Endothelial cell (in vitro differentiated cells): ENCODE data around the gene MLANA. TPM values are rescaled to one million over a fixed set of nuclear protein-coding genes. Genes with fewer than 3 reads are reported as not detected.

ENCODE experiments used
- DNase-seq: peaks from one replicate; pipeline ENCODE4 v3.0.0; 2021; ENCODE audit warnings: low spot score
- H3K27ac Mint-ChIP-seq: one replicate; pipeline ENCODE4 v1.8.0; 2021; ENCODE audit warnings: mixed read lengths, inconsistent platforms; ENCODE audit not compliant: unreplicated experiment
- H3K27me3 Mint-ChIP-seq: one replicate; pipeline ENCODE4 v1.8.0; 2021; ENCODE audit warnings: mild to moderate bottlenecking, moderate library complexity, mixed read lengths, inconsistent platforms; ENCODE audit not compliant: unreplicated experiment
- H3K36me3 Mint-ChIP-seq: one replicate; pipeline ENCODE4 v1.8.0; 2021; ENCODE audit warnings: mild to moderate bottlenecking, low read depth, mixed read lengths, inconsistent platforms; ENCODE audit not compliant: unreplicated experiment
- H3K4me1 Mint-ChIP-seq: one replicate; pipeline ENCODE4 v1.8.0; 2021; ENCODE audit warnings: mild to moderate bottlenecking, mixed read lengths, inconsistent platforms; ENCODE audit not compliant: unreplicated experiment
- H3K4me3 Mint-ChIP-seq: one replicate; pipeline ENCODE4 v1.8.0; 2021; ENCODE audit warnings: mild to moderate bottlenecking, mixed read lengths, inconsistent platforms; ENCODE audit not compliant: unreplicated experiment
- H3K9me3 Mint-ChIP-seq: one replicate; pipeline ENCODE4 v1.8.0; 2021; ENCODE audit warnings: mixed read lengths, inconsistent platforms; ENCODE audit not compliant: unreplicated experiment
- total RNA-seq: library from RNA; stranded (reverse); fragmentation: NEBNext Ultra II Directional; extraction: Animal tissue kit (Norgen Biotek cat#: 25700); gene quantifications from one replicate; pipeline ENCODE4 v1.2.1, GENCODE V29; 2021; ENCODE audit not compliant: unreplicated experiment
- TF ChIP-seq, protein P1 (sequence below): fragments of 200-600 bp; sonication (generic); IDR thresholded peaks from one replicate; pipeline ENCODE4 v1.5.0; 2021; ENCODE audit warnings: antibody characterized with exemption; ENCODE audit not compliant: unreplicated experiment

The MLANA gene
- total RNA-seq, 1 donor from 2014 or later: not detected

DNA sequence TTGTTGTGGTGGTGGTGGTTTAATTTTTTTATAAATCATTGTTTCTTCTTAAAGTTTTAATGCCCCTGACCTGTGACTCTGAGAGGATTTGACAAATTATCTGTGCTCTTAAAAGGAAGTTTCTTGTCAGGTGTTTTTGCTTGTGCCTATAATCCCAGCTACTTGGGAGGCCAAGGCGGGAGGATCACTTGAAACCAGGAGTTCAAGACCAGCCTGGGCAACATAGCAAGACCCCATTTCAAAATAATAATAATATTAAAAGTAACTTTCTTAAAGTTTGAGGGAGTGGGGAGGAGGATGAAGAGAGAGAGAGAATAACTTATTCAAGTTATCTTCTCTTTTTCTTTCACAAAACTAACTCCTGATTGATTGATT lies 45.5 kb upstream of the MLANA start:
- DNase-seq: no peak
- H3K9me3 Mint-ChIP-seq: no peaks in the 10 kb centered on the region
- H3K36me3 Mint-ChIP-seq: no peaks in the 10 kb centered on the region
- H3K4me1 Mint-ChIP-seq: peaks cover 36% of the 10 kb centered on the region
- TF ChIP-seq, protein P1, sequence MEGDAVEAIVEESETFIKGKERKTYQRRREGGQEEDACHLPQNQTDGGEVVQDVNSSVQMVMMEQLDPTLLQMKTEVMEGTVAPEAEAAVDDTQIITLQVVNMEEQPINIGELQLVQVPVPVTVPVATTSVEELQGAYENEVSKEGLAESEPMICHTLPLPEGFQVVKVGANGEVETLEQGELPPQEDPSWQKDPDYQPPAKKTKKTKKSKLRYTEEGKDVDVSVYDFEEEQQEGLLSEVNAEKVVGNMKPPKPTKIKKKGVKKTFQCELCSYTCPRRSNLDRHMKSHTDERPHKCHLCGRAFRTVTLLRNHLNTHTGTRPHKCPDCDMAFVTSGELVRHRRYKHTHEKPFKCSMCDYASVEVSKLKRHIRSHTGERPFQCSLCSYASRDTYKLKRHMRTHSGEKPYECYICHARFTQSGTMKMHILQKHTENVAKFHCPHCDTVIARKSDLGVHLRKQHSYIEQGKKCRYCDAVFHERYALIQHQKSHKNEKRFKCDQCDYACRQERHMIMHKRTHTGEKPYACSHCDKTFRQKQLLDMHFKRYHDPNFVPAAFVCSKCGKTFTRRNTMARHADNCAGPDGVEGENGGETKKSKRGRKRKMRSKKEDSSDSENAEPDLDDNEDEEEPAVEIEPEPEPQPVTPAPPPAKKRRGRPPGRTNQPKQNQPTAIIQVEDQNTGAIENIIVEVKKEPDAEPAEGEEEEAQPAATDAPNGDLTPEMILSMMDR: no peak
- H3K27me3 Mint-ChIP-seq: no peaks in the 10 kb centered on the region
- peak overlapping the region; percentile 62 for H3K27ac Mint-ChIP-seq
- H3K4me3 Mint-ChIP-seq: no peak overlapping the region

DNA sequence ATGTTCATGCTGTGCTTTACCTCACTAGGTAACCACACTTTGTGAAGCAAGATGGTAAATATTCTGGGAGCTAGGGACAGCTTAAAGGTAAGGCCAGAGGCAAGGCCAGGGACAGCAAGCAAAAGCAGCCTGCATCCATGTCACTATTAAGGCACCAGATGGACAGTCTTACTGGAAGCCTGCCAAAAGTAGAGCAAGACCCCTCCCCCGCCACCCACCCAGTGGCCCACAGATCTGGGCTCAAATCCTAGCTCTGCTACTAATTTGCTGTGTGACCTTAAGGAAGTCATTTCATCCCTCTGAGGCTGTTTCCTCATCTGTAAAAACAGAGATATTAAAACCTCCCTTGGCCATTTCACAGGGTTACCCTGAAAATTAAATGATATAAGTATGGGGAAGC lies 44.6 kb upstream of the MLANA start:
- peak overlapping the region; percentile 45 for H3K27ac Mint-ChIP-seq
- no peak for DNase-seq
- H3K27me3 Mint-ChIP-seq: peaks cover 2% of the 10 kb centered on the region
- TF ChIP-seq, protein P1: no peak
- H3K4me3 Mint-ChIP-seq: no peak overlapping the region
- peaks cover 43% of the 10 kb centered on the region for H3K4me1 Mint-ChIP-seq
- H3K36me3 Mint-ChIP-seq: no peaks in the 10 kb centered on the region
- no peaks in the 10 kb centered on the region for H3K9me3 Mint-ChIP-seq

- H3K36me3 Mint-ChIP-seq: no peaks in the 10 kb centered on the region
- peaks cover 2% of the 10 kb centered on the region for H3K27me3 Mint-ChIP-seq
- no peak overlapping the region for H3K4me3 Mint-ChIP-seq
- no peak for DNase-seq
- TF ChIP-seq, protein P1: no peak
- H3K4me1 Mint-ChIP-seq: peaks cover 46% of the 10 kb centered on the region
- no peaks in the 10 kb centered on the region for H3K9me3 Mint-ChIP-seq
- no peak overlapping the region for H3K27ac Mint-ChIP-seq
Observed at GRCh38 chr9:5846501-5846921, 44.2 kb upstream of the MLANA start.

- DNase-seq: no peak
- Mint-ChIP-seq H3K4me3 (no peak overlapping the region), H3K9me3 (no peaks in the 10 kb centered on the region), H3K36me3 (no peaks in the 10 kb centered on the region), H3K4me1 (peaks cover 47% of the 10 kb centered on the region), H3K27ac (no peak overlapping the region), H3K27me3 (peaks cover 2% of the 10 kb centered on the region)
- TF ChIP-seq, protein P1: no peak
Observed at GRCh38 chr9:5848372-5848882, 42.3 kb upstream of the MLANA start.

DNA sequence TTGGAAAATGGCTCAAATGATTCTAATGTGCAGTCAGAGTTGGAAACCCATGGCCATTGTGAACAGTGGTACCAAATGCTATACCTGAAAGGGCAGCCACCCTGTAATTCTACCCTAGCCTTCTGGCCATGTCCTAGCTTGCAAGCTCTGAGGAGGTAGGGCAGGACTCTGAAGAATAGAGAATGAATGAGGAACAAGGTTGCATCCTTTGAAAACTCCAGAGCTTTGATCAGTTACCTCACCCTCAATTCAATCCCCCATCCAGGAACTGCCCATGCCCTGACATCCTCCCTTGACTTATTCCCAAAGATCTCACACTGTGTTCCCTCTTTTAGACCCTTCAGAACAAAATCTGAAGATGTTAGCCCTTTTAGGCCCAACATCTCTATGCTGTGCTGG lies 40.0 kb upstream of the MLANA start:
- Mint-ChIP-seq H3K36me3 (peaks cover under 1% of the 10 kb centered on the region), H3K4me3 (no peak overlapping the region), H3K27ac (no peak overlapping the region), H3K9me3 (no peaks in the 10 kb centered on the region), H3K4me1 (peaks cover 28% of the 10 kb centered on the region), H3K27me3 (peaks cover 2% of the 10 kb centered on the region)
- TF ChIP-seq, protein P1: no peak
- no peak for DNase-seq
